ENCODE data around the gene BCAS3. TPM values are rescaled to one million over a fixed set of nuclear protein-coding genes. Genes with fewer than 3 reads are reported as not detected.

Gene BCAS3
- total RNA-seq, 2 donors from 2014 or later = 28.0 to 37.7 TPM

DNA sequence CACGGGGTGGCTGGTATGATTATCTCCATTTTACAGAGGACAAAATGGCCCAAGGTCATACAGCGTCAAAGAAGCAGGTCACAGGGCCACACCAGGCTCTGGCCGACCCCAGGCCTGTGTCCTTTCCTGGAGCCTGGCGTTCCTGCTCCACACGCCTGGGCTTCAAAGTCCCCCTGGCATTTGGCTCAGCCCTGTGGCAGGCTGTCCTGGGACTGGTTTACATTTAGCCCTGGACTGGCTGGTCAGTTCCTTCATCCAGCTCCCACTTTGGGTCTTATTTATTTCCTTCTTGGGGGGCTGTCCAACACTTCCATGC is 737.2 kb downstream of the BCAS3 start:
- no peak overlapping the region for H3K4me3 Mint-ChIP-seq

DNA sequence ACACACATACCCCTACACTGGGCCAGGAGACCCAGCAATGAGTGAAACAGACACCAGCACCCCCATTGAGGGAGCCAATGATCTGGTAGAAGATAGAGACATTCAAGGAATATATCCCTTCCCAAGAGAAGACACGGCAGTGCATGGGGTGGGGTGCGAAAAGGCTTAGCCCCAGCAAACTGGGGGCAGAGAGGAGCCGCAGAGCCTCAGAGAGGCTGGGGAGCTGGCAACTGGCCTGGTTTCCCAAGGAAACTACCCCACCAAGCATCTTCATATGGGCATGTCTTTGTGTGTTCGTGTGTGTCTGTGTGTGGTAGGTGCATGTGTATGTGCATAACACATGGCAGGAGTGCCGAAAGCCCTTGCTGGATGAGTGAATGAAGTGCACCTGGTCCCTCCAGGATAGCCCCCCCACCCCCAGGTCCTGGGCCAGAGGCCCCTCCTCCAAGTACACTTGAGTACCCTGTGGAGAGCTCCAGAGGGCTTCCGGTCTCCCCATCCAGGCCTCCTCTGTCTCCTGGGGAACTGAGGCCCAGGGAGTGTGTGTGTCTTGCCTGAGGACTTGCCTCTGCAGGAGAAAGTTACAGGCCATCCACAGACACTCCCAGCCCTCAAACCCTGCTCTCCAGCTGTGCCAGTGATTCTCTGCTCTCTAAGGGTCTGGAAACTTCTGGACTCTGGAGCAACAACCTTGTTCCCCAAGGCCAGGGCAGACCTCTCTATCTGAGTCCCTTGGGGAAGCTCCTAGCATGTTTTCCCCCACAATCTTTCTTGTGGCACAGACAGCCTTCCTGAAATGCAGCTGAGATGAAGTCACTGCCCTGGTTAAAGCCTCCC is 737.9 kb downstream of the BCAS3 start:
- DNase-seq = peak; percentile 56
- no peak overlapping the region for H3K4me3 ChIP-seq (ENCODE audit: low read length)
- H3K4me1 Mint-ChIP-seq = peaks cover 4% of the 10 kb centered on the region
- H3K27me3 ChIP-seq (ENCODE audit: control insufficient read depth, insufficient read depth, low read length, poor library complexity, severe bottlenecking) = peaks cover 67% of the 10 kb centered on the region
- TF ChIP-seq, protein P1, sequence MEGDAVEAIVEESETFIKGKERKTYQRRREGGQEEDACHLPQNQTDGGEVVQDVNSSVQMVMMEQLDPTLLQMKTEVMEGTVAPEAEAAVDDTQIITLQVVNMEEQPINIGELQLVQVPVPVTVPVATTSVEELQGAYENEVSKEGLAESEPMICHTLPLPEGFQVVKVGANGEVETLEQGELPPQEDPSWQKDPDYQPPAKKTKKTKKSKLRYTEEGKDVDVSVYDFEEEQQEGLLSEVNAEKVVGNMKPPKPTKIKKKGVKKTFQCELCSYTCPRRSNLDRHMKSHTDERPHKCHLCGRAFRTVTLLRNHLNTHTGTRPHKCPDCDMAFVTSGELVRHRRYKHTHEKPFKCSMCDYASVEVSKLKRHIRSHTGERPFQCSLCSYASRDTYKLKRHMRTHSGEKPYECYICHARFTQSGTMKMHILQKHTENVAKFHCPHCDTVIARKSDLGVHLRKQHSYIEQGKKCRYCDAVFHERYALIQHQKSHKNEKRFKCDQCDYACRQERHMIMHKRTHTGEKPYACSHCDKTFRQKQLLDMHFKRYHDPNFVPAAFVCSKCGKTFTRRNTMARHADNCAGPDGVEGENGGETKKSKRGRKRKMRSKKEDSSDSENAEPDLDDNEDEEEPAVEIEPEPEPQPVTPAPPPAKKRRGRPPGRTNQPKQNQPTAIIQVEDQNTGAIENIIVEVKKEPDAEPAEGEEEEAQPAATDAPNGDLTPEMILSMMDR (conservative IDR thresholded peaks at IDR 0.05) = no peak
- H3K9ac ChIP-seq (ENCODE audit: extremely low read depth, low read length, poor library complexity, severe bottlenecking) = no peak overlapping the region
- H3K27ac ChIP-seq (ENCODE audit: low read depth, low read length) = no peak overlapping the region
- 85 to 100% methylated on average over 3 to 6 of the region's 6 CpGs for WGBS, 2 experiments (ENCODE audit: insufficient coverage in 1 of 2, insufficient read length in 1 of 2)
- H3K36me3 ChIP-seq (ENCODE audit: control insufficient read depth, insufficient read depth, low read length) = no peaks in the 10 kb centered on the region
- H3K27ac Mint-ChIP-seq = no peak overlapping the region
- H3K4me3 Mint-ChIP-seq = no peak overlapping the region
- H3K9me3 Mint-ChIP-seq = no peaks in the 10 kb centered on the region
- no peaks in the 10 kb centered on the region for H3K9me3 ChIP-seq (ENCODE audit: control insufficient read depth, low read length)
- H3K4me1 ChIP-seq (ENCODE audit: control insufficient read depth, insufficient read depth, low read length) = no peaks in the 10 kb centered on the region
- H3K27me3 Mint-ChIP-seq (ENCODE audit: insufficient read depth) = peaks cover 65% of the 10 kb centered on the region
- H3K36me3 Mint-ChIP-seq (ENCODE audit: low read depth) = no peaks in the 10 kb centered on the region

More for the DNA sequence above, 737.2 kb downstream of the BCAS3 start:
- peak; percentile 38 for DNase-seq
- H3K27me3 ChIP-seq (ENCODE audit: control insufficient read depth, insufficient read depth, low read length, poor library complexity, severe bottlenecking) = peaks cover 74% of the 10 kb centered on the region
- H3K9me3 ChIP-seq (ENCODE audit: control insufficient read depth, low read length) = no peaks in the 10 kb centered on the region
- no peak overlapping the region for H3K4me3 ChIP-seq (ENCODE audit: low read length)
- H3K9ac ChIP-seq (ENCODE audit: extremely low read depth, low read length, poor library complexity, severe bottlenecking) = no peak overlapping the region
- Mint-ChIP-seq H3K9me3 (no peaks in the 10 kb centered on the region), H3K27ac (no peak overlapping the region), H3K36me3 (ENCODE audit: low read depth) (no peaks in the 10 kb centered on the region), H3K27me3 (ENCODE audit: insufficient read depth) (peaks cover 69% of the 10 kb centered on the region), H3K4me1 (peaks cover 8% of the 10 kb centered on the region)
- no peaks in the 10 kb centered on the region for H3K4me1 ChIP-seq (ENCODE audit: control insufficient read depth, insufficient read depth, low read length)
- H3K36me3 ChIP-seq (ENCODE audit: control insufficient read depth, insufficient read depth, low read length) = no peaks in the 10 kb centered on the region
- no peak overlapping the region for H3K27ac ChIP-seq (ENCODE audit: low read depth, low read length)
- TF ChIP-seq, protein P1 (conservative IDR thresholded peaks at IDR 0.05) = no peak
- 86 to 89% methylated on average over 5 of the region's 5 CpGs for WGBS, 2 experiments (ENCODE audit: insufficient coverage in 1 of 2, insufficient read length in 1 of 2)

DNA sequence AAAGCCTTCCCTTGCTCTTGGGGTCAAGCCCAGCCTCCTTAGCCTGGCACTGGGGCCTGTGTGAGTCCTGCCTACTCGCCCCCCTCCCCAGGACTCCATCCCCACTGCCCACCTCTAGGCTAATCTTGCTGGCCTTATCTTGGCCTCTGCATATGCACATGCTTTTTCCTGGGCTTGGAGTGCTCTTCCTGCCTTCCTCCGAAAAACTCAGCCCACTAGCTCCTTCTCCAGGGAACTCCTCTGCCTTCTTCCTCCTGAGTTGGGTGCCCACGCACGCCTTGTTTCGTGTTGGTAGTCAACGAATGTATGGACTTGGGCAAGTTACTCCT is 738.5 kb downstream of the BCAS3 start:
- no peak for DNase-seq
- 77 to 78% methylated on average over 5 to 6 of the region's 6 CpGs for WGBS, 2 experiments (ENCODE audit: insufficient coverage in 1 of 2, insufficient read length in 1 of 2)
- peak overlapping the region; percentile 44 for H3K4me3 Mint-ChIP-seq
- no peak overlapping the region for H3K9ac ChIP-seq (ENCODE audit: extremely low read depth, low read length, poor library complexity, severe bottlenecking)
- H3K4me3 ChIP-seq (ENCODE audit: low read length) = no peak overlapping the region
- H3K9me3 Mint-ChIP-seq = no peaks in the 10 kb centered on the region
- TF ChIP-seq, protein P1 (conservative IDR thresholded peaks at IDR 0.05) = no peak
- H3K9me3 ChIP-seq (ENCODE audit: control insufficient read depth, low read length) = no peaks in the 10 kb centered on the region
- no peak overlapping the region for H3K27ac Mint-ChIP-seq
- H3K4me1 ChIP-seq (ENCODE audit: control insufficient read depth, insufficient read depth, low read length) = no peaks in the 10 kb centered on the region
- peaks cover 66% of the 10 kb centered on the region for H3K27me3 Mint-ChIP-seq (ENCODE audit: insufficient read depth)
- no peaks in the 10 kb centered on the region for H3K36me3 Mint-ChIP-seq (ENCODE audit: low read depth)
- H3K4me1 Mint-ChIP-seq = peaks cover 4% of the 10 kb centered on the region
- no peaks in the 10 kb centered on the region for H3K36me3 ChIP-seq (ENCODE audit: control insufficient read depth, insufficient read depth, low read length)
- H3K27ac ChIP-seq (ENCODE audit: low read depth, low read length) = no peak overlapping the region
- peaks cover 67% of the 10 kb centered on the region for H3K27me3 ChIP-seq (ENCODE audit: control insufficient read depth, insufficient read depth, low read length, poor library complexity, severe bottlenecking)
